Measurements from ENCODE around the gene KCNK1.

Gene KCNK1

GRCh38 chr1:233704170-233704897 is 90.4 kb downstream of the KCNK1 start:
- TF ChIP-seq CTCF (IDR thresholded peaks at IDR 0.05; ENCODE audit: control insufficient read depth, insufficient read depth, low read depth, low read length, missing control alignments) = no peak
- no peak for DNase-seq (ENCODE audit: low read depth)
- no peak overlapping the region for H3K4me3 ChIP-seq (ENCODE audit: control insufficient read depth, low read depth, low read length)

- TF ChIP-seq CTCF (IDR thresholded peaks at IDR 0.05; ENCODE audit: control insufficient read depth, insufficient read depth, low read depth, low read length, missing control alignments) = no peak
- no peak for DNase-seq (ENCODE audit: low read depth)
- no peak overlapping the region for H3K4me3 ChIP-seq (ENCODE audit: control insufficient read depth, low read depth, low read length)
These were observed 91.2 kb downstream of the KCNK1 start for GRCh38 chr1:233704898-233705723.

GRCh38 chr1:233707153-233707879 is 93.4 kb downstream of the KCNK1 start:
- no peak for TF ChIP-seq CTCF (IDR thresholded peaks at IDR 0.05; ENCODE audit: control insufficient read depth, insufficient read depth, low read depth, low read length, missing control alignments)
- no peak for DNase-seq (ENCODE audit: low read depth)
- no peak overlapping the region for H3K4me3 ChIP-seq (ENCODE audit: control insufficient read depth, low read depth, low read length)

- no peak overlapping the region for H3K4me3 ChIP-seq (ENCODE audit: control insufficient read depth, low read depth, low read length)
- TF ChIP-seq CTCF (IDR thresholded peaks at IDR 0.05; ENCODE audit: control insufficient read depth, insufficient read depth, low read depth, low read length, missing control alignments) = no peak
- DNase-seq (ENCODE audit: low read depth) = no peak
These were observed 94.2 kb downstream of the KCNK1 start for GRCh38 chr1:233707880-233708815.

- DNase-seq (ENCODE audit: low read depth) = no peak
- no peak for TF ChIP-seq CTCF (IDR thresholded peaks at IDR 0.05; ENCODE audit: control insufficient read depth, insufficient read depth, low read depth, low read length, missing control alignments)
- no peak overlapping the region for H3K4me3 ChIP-seq (ENCODE audit: control insufficient read depth, low read depth, low read length)
These were observed 96.1 kb downstream of the KCNK1 start for GRCh38 chr1:233710031-233710430.
